ENCODE results near the gene EPAS1.

GRCh38 chr2:46274586-46274985, 22.6 kb upstream of the EPAS1 start:
- TF ChIP-seq, protein P1, sequence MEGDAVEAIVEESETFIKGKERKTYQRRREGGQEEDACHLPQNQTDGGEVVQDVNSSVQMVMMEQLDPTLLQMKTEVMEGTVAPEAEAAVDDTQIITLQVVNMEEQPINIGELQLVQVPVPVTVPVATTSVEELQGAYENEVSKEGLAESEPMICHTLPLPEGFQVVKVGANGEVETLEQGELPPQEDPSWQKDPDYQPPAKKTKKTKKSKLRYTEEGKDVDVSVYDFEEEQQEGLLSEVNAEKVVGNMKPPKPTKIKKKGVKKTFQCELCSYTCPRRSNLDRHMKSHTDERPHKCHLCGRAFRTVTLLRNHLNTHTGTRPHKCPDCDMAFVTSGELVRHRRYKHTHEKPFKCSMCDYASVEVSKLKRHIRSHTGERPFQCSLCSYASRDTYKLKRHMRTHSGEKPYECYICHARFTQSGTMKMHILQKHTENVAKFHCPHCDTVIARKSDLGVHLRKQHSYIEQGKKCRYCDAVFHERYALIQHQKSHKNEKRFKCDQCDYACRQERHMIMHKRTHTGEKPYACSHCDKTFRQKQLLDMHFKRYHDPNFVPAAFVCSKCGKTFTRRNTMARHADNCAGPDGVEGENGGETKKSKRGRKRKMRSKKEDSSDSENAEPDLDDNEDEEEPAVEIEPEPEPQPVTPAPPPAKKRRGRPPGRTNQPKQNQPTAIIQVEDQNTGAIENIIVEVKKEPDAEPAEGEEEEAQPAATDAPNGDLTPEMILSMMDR (IDR thresholded peaks at IDR 0.05): no peak
- TF ChIP-seq POLR2A (IDR thresholded peaks at IDR 0.05) (no peak), EP300 (IDR thresholded peaks at IDR 0.05) (no peak), POLR2AphosphoS5 (IDR thresholded peaks at IDR 0.05) (no peak)

Data from stomach (tissue), 4 donors.